Activated CD8-positive, alpha-beta T cell treated with anti-CD3 and anti-CD28 coated beads for 36 hours (primary cell): ENCODE data around the gene DTNBP1. TPM values are rescaled to one million over a fixed set of nuclear protein-coding genes. Genes with fewer than 3 reads are reported as not detected.

Source experiments
- ATAC-seq: fragments of 200-7000 bp; cut with Tn5 transposase; one replicate; pipeline ENCODE4 v1.10.0; 2021; ENCODE audit warnings: mild to moderate bottlenecking, moderate library complexity
- CTCF ChIA-PET: fragments of 350-600 bp; sonication (Branson Sonifier 250); formaldehyde crosslinking; loops from one replicate; lab custom pipeline; 2021; ENCODE audit warnings: antibody characterized with exemption; lab: Charles Lee
- POLR2A ChIA-PET: fragments of 350-600 bp; sonication (Branson Sonifier 250); formaldehyde crosslinking; loops from one replicate; lab custom pipeline; 2021; ENCODE audit warnings: antibody characterized with exemption; lab: Charles Lee
- DNase-seq: peaks from one replicate; pipeline ENCODE4 v3.0.0-alpha.2; 2020
- H3K27ac Mint-ChIP-seq: one replicate; pipeline ENCODE4 v1.8.0; 2021; ENCODE audit warnings: mild to moderate bottlenecking, mixed read lengths
- H3K27me3 Mint-ChIP-seq: one replicate; pipeline ENCODE4 v1.8.0; 2021; ENCODE audit warnings: mixed read lengths
- H3K36me3 Mint-ChIP-seq: one replicate; pipeline ENCODE4 v1.8.0; 2021; ENCODE audit warnings: low read depth, mixed read lengths
- H3K4me1 Mint-ChIP-seq: one replicate; pipeline ENCODE4 v1.8.0; 2021; ENCODE audit warnings: low read depth, mixed read lengths
- H3K4me3 Mint-ChIP-seq: one replicate; pipeline ENCODE4 v1.8.0; 2021; ENCODE audit warnings: mild to moderate bottlenecking, moderate library complexity, mixed read lengths
- H3K9me3 Mint-ChIP-seq: one replicate; pipeline ENCODE4 v1.8.0; 2021; ENCODE audit warnings: mixed read lengths
- intact Hi-C: fragments of 100-400 bp; cut with micrococcal nuclease; formaldehyde crosslinking; loops from one replicate; pipeline ENCODE4 v1.10.0; 2022
- total RNA-seq, 2 experiments: library from RNA; stranded (reverse); gene quantifications; one replicate each; pipeline ENCODE4 v1.2.3, GENCODE V29; 2021
- TF ChIP-seq, protein P1 (sequence below): fragments of 200-600 bp; IDR thresholded peaks from one replicate; pipeline ENCODE4 v1.8.0; 2022; ENCODE audit warnings: antibody characterized with exemption, mild to moderate bottlenecking

Gene DTNBP1
- total RNA-seq, 2 experiments from 2014 or later = 12.6 to 14.6 TPM

GRCh38 chr6:15675536-15676220 lies 12.8 kb upstream of the DTNBP1 start:
- Mint-ChIP-seq H3K9me3 (no peaks in the 10 kb centered on the region), H3K36me3 (no peaks in the 10 kb centered on the region), H3K27ac (no peak overlapping the region), H3K4me1 (no peaks in the 10 kb centered on the region), H3K27me3 (peaks cover 4% of the 10 kb centered on the region), H3K4me3 (no peak overlapping the region)
- TF ChIP-seq, protein P1, sequence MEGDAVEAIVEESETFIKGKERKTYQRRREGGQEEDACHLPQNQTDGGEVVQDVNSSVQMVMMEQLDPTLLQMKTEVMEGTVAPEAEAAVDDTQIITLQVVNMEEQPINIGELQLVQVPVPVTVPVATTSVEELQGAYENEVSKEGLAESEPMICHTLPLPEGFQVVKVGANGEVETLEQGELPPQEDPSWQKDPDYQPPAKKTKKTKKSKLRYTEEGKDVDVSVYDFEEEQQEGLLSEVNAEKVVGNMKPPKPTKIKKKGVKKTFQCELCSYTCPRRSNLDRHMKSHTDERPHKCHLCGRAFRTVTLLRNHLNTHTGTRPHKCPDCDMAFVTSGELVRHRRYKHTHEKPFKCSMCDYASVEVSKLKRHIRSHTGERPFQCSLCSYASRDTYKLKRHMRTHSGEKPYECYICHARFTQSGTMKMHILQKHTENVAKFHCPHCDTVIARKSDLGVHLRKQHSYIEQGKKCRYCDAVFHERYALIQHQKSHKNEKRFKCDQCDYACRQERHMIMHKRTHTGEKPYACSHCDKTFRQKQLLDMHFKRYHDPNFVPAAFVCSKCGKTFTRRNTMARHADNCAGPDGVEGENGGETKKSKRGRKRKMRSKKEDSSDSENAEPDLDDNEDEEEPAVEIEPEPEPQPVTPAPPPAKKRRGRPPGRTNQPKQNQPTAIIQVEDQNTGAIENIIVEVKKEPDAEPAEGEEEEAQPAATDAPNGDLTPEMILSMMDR = no peak
- DNase-seq (no peak), ATAC-seq (no peak)
- ChIA-PET POLR2A (no interaction called here), CTCF (interaction anchor here (1.0 kb wide), 1 partner anchor 16 kb away, joined by 3 read pairs; no protein-coding TSS in a partner anchor)
- intact Hi-C loops = no loop called here

DNA sequence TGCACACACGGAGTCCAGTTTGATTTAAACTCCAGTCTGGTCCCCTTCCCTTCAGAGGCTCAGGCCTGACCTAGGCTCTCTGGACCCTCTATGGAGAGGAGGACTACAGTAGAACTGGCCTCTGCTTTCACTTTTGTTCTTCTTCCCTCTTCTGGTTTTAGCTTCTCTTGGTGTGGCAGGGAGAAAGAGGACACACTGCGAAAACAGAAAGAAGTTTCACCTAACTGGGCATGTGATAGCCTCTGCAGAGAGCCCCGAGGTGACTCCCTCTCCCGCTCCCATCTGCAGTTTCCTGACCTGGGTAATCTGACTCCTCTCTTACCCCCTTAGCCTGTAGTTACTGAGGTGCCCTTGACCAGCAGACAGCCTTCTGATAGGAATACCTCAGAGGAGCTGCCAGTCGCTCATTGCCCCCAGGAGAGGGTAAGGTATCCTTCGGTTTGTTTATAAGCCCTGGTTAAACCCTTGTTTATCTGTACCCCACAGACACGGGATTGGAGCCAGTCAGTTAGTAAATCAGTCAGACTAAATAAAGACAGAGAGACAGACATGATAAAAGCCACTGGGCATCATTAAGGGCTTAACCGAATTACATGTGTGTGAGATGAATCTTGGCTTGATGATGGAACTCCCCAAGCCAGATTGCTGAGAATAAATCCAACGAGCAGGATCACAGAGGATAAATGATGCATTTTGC lies 12.0 kb upstream of the DTNBP1 start:
- intact Hi-C loops = no loop called here
- Mint-ChIP-seq H3K36me3 (no peaks in the 10 kb centered on the region), H3K9me3 (no peaks in the 10 kb centered on the region), H3K4me3 (no peak overlapping the region), H3K4me1 (no peaks in the 10 kb centered on the region), H3K27ac (no peak overlapping the region), H3K27me3 (peaks cover 4% of the 10 kb centered on the region)
- ATAC-seq (no peak), DNase-seq (no peak)
- POLR2A ChIA-PET = no interaction called here
- TF ChIP-seq, protein P1 = no peak
- CTCF ChIA-PET = interaction anchor here (1.0 to 1.1 kb wide), 2 partner anchors 17 to 508 kb away, joined by 3 read pairs; no protein-coding TSS in a partner anchor

DNA sequence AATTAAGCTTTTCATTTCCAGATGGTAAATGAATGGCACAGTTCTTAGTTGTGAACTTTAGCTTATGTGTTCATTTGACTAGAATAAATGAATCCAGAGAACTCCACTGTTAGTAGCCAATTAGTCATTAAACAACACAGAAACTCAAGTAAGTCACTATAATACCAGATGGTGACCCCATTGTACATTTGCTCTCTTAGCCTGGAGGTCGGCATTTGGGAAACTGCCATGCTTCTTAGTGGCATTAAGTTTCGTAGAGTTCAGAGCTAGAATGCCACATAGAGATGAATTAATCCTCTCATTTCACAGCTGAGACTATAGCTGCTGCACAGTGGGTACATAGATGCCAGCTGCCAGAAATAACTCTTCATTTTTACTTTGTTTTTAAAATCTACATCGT lies 10.8 kb upstream of the DTNBP1 start:
- no peaks in the 10 kb centered on the region for H3K4me1 Mint-ChIP-seq
- intact Hi-C loops = no loop called here
- CTCF ChIA-PET = interaction anchor here (1.1 kb wide), 1 partner anchor 509 kb away, joined by 3 read pairs; no protein-coding TSS in a partner anchor
- no peaks in the 10 kb centered on the region for H3K36me3 Mint-ChIP-seq
- H3K9me3 Mint-ChIP-seq = no peaks in the 10 kb centered on the region
- no peak overlapping the region for H3K27ac Mint-ChIP-seq
- ATAC-seq = no peak
- POLR2A ChIA-PET = no interaction called here
- H3K27me3 Mint-ChIP-seq = peaks cover 4% of the 10 kb centered on the region
- H3K4me3 Mint-ChIP-seq = no peak overlapping the region
- DNase-seq = no peak
- TF ChIP-seq, protein P1 = no peak

- no peak for ATAC-seq
- intact Hi-C loops = no loop called here
- ChIA-PET CTCF (no interaction called here), POLR2A (no interaction called here)
- Mint-ChIP-seq H3K4me1 (no peaks in the 10 kb centered on the region), H3K9me3 (no peaks in the 10 kb centered on the region), H3K36me3 (no peaks in the 10 kb centered on the region), H3K27ac (no peak overlapping the region), H3K27me3 (peaks cover 3% of the 10 kb centered on the region), H3K4me3 (no peak overlapping the region)
- TF ChIP-seq, protein P1 = no peak
- no peak for DNase-seq
Observed at GRCh38 chr6:15672818-15673217, 10.0 kb upstream of the DTNBP1 start.

- Mint-ChIP-seq H3K4me1 (no peaks in the 10 kb centered on the region), H3K27ac (no peak overlapping the region), H3K4me3 (no peak overlapping the region), H3K36me3 (no peaks in the 10 kb centered on the region), H3K9me3 (no peaks in the 10 kb centered on the region), H3K27me3 (peaks cover 3% of the 10 kb centered on the region)
- ATAC-seq = no peak
- intact Hi-C loops = no loop called here
- ChIA-PET POLR2A (no interaction called here), CTCF (no interaction called here)
- TF ChIP-seq, protein P1 = no peak
- no peak for DNase-seq
Observed at GRCh38 chr6:15672291-15672690, 9.5 kb upstream of the DTNBP1 start.
